Osteocyte (in vitro differentiated cells): ENCODE data around the gene TAX1BP1. TPM values are rescaled to one million over a fixed set of nuclear protein-coding genes. Genes with fewer than 3 reads are reported as not detected.
"Not testable (repeated sequence)": the region's sequence is repeated elsewhere in the genome, so short reads cannot be mapped to it uniquely, and the experiment has no call there.

Experiments
- DNase-seq: peaks from one replicate; pipeline ENCODE4 v3.0.0; 2021; ENCODE audit warnings: mixed read lengths; ENCODE audit not compliant: unreplicated experiment; ENCODE audit errors: extremely low spot score
- H3K27ac Mint-ChIP-seq: one replicate; pipeline ENCODE4 v1.8.0; 2021; ENCODE audit warnings: mild to moderate bottlenecking, mixed read lengths; ENCODE audit not compliant: unreplicated experiment
- H3K27me3 Mint-ChIP-seq: one replicate; pipeline ENCODE4 v1.8.0; 2021; ENCODE audit warnings: mixed read lengths; ENCODE audit not compliant: unreplicated experiment
- H3K36me3 Mint-ChIP-seq: one replicate; pipeline ENCODE4 v1.8.0; 2021; ENCODE audit warnings: mixed read lengths; ENCODE audit not compliant: unreplicated experiment
- H3K4me1 Mint-ChIP-seq: one replicate; pipeline ENCODE4 v1.8.0; 2021; ENCODE audit warnings: mixed read lengths; ENCODE audit not compliant: unreplicated experiment
- H3K4me3 Mint-ChIP-seq: one replicate; pipeline ENCODE4 v1.8.0; 2021; ENCODE audit warnings: mild to moderate bottlenecking, moderate library complexity, mixed read lengths; ENCODE audit not compliant: unreplicated experiment
- H3K9me3 Mint-ChIP-seq: one replicate; pipeline ENCODE4 v1.8.0; 2021; ENCODE audit warnings: mixed read lengths; ENCODE audit not compliant: unreplicated experiment
- CTCF ChIP-seq: fragments of 200-600 bp; sonication (generic); IDR thresholded peaks from 2 replicates; pipeline ENCODE4 v1.5.0; 2021; ENCODE audit warnings: antibody characterized with exemption, mild to moderate bottlenecking, moderate library complexity
- total RNA-seq: library from RNA; stranded (reverse); gene quantifications from 2 replicates; pipeline ENCODE4 v1.2.1, GENCODE V29; 2021

Gene TAX1BP1
- total RNA-seq, 1 donor from 2014 or later, result 95.5 TPM

GRCh38 chr7:27737178-27737577 lies 2.8 kb upstream of the TAX1BP1 start:
- no peak overlapping the region for H3K27ac Mint-ChIP-seq
- peaks cover 2% of the 10 kb centered on the region for H3K27me3 Mint-ChIP-seq
- H3K4me1 Mint-ChIP-seq, result peaks cover 22% of the 10 kb centered on the region
- DNase-seq, result no peak
- no peaks in the 10 kb centered on the region for H3K9me3 Mint-ChIP-seq
- H3K4me3 Mint-ChIP-seq, result no peak overlapping the region
- no peak for TF ChIP-seq CTCF
- H3K36me3 Mint-ChIP-seq, result no peaks in the 10 kb centered on the region

GRCh38 chr7:27737616-27738015 lies 2.3 kb upstream of the TAX1BP1 start:
- Mint-ChIP-seq H3K27me3 (peaks cover 2% of the 10 kb centered on the region), H3K4me1 (peaks cover 26% of the 10 kb centered on the region), H3K27ac (no peak overlapping the region), H3K36me3 (no peaks in the 10 kb centered on the region), H3K9me3 (no peaks in the 10 kb centered on the region), H3K4me3 (no peak overlapping the region)
- TF ChIP-seq CTCF, result no peak
- no peak for DNase-seq

- peak overlapping the region; percentile 96 for H3K4me3 Mint-ChIP-seq
- H3K9me3 Mint-ChIP-seq, result no peaks in the 10 kb centered on the region
- H3K4me1 Mint-ChIP-seq, result peaks cover 35% of the 10 kb centered on the region
- H3K27ac Mint-ChIP-seq, result peak overlapping the region; percentile 98
- no peak for DNase-seq
- peak; percentile 8 for TF ChIP-seq CTCF
- H3K27me3 Mint-ChIP-seq, result peaks cover 2% of the 10 kb centered on the region
- H3K36me3 Mint-ChIP-seq, result no peaks in the 10 kb centered on the region
Observed at GRCh38 chr7:27739301-27739908, 557 bp upstream of the TAX1BP1 start.

GRCh38 chr7:27740449-27741086 lies 606 bp downstream of the TAX1BP1 start:
- TF ChIP-seq CTCF, result no peak
- no peaks in the 10 kb centered on the region for H3K9me3 Mint-ChIP-seq
- DNase-seq, result peak; percentile 91
- H3K27ac Mint-ChIP-seq, result peak overlapping the region; percentile 98
- peak overlapping the region; percentile 96 for H3K4me3 Mint-ChIP-seq
- H3K27me3 Mint-ChIP-seq, result no peaks in the 10 kb centered on the region
- peaks cover 43% of the 10 kb centered on the region for H3K4me1 Mint-ChIP-seq
- H3K36me3 Mint-ChIP-seq, result no peaks in the 10 kb centered on the region

GRCh38 chr7:27742091-27742710 lies 2.2 kb downstream of the TAX1BP1 start:
- not testable (repeated sequence) for H3K27me3 Mint-ChIP-seq, H3K9me3 Mint-ChIP-seq, H3K36me3 Mint-ChIP-seq, DNase-seq
- H3K4me1 Mint-ChIP-seq, result peaks cover 51% of the 10 kb centered on the region
- peak overlapping the region; percentile 22 for H3K4me3 Mint-ChIP-seq
- H3K27ac Mint-ChIP-seq, result peak overlapping the region; percentile 62
